HG02852 (cell line): ENCODE results near the gene PSTPIP2.
"Not testable (repeated sequence)": the region's sequence is repeated elsewhere in the genome, so short reads cannot be mapped to it uniquely, and the experiment has no call there.

ENCODE experiments used
- ATAC-seq: cut with Tn5 transposase; IDR thresholded peaks from one replicate; pipeline ENCODE4 v1.9.1; 2021; ENCODE audit warnings: mild to moderate bottlenecking, moderate library complexity; ENCODE audit not compliant: unreplicated experiment

Gene PSTPIP2

DNA sequence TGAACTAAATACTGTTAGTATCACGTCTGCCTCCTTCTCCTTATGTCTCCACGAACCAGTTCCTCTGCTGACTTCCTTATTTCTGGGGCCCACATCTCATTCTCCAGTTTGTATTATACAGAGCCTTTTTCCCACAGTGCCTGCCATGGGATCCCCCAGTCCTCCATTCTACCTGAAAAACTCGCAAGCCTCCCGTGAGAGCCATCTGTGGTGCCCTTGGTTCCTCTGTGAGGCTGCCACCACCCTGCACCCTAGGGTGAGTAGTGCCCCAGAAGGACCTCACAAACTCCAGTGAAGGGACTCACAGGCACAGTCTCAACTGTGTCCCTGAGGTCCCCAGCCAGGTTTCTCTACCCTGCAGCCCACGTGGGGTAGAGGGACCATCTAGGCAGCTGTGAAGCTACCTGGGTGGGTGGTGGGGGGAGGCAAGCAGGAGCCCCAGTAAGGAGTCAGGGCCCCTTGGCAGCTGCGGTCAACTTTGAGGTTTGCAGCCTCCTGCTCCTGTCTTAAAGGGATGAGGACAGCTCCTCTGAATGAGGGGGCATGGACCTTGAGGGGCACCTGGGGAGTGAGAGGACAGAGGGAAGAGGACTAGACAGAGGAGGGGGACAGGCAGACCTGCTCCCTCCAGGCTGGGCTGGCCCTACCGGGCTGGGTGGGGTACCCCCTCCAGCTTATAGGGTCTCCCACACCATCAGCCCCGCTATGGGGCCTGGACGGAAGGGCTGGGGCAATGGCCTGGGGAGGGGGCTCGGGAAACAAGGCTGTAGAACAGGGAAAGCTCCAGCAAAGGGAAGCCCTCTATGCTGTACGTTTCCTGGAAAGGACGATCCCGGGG, 1.0 kb downstream of the PSTPIP2 start:
- ATAC-seq: no peak

DNA sequence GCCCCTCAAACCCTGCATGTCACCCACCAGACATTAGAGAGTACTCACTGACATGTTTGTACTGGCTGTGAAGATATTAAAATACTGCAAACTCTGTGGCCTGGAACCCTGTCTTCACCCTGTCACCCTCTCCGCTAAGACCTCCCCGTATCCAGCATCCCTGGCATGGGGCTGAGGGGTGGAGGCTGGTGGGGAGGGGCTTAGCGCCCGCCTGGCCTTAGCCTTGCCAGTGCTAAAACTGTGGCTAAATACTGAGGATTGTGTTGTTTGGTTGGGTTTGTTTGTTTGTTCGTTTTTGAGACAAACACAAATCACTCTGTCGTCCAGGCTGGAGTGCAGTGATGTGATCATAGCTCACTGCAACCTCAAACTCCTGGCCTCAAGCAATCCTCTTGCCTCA, 1.8 kb downstream of the PSTPIP2 start:
- ATAC-seq: no peak

DNA sequence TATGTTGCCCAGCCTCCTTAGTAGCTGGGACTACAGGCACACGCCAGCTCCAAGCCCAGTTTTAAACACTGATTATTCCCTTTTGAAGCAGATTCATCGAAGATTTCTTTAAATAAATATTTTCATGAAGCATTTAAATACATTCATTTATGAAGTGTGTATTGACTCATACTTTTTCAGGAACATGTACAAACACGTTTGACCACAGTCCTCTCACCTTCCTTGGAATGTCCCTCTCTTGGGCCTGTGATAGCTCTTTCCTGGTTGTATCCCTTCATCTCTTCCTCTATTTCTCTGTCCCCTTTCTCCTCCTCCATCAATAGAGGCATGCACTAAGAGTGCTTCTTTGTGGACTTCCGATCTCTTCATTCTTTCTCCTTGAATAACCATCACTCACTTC, 2.5 kb downstream of the PSTPIP2 start:
- ATAC-seq: no peak

DNA sequence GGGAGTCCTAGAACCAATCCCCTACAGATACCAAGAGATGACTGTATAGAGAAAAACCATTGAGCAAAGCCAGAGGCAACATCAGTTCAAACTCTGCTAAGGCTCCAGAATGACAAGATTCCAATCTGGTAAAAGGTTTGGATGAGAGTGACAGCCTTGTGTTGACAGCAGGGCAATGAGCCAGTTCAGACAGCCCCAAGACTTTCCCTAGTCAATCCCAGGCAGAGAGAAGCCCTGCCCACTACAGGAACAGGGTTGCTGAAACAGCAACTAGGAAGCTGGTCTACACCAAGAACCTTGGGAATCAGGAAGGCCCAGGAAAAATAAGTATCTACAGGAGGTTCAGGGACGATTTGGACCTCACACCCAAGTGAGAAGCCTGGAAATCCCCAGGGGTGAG, 3.3 kb downstream of the PSTPIP2 start:
- ATAC-seq: no peak

DNA sequence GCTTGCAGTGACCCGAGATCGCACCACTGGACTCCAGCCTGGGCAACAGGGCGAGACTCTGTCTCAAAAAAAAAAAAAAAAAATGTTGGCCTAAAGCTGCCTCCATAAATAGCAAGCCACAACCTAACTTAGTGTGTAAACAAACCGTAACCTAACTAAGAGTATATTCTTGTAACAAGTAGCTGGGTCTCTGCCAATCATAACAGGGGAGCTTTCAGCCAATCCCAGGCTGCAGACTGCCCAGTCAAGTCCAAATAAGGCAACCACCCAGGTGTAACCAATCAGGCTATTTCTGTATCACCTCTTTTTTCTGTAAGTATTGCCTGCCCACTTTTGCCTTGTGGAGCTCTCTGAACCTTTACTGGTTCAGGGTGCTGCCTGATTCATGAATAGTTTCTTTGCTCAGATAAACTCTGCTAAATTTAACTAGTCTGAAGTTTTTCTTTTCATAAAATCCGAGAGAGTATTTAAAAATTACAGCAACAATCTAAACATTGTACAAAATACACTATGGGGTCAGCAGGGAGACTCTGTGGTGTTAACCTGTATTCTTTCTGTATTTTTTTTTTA, 4.5 kb downstream of the PSTPIP2 start:
- no peak for ATAC-seq

DNA sequence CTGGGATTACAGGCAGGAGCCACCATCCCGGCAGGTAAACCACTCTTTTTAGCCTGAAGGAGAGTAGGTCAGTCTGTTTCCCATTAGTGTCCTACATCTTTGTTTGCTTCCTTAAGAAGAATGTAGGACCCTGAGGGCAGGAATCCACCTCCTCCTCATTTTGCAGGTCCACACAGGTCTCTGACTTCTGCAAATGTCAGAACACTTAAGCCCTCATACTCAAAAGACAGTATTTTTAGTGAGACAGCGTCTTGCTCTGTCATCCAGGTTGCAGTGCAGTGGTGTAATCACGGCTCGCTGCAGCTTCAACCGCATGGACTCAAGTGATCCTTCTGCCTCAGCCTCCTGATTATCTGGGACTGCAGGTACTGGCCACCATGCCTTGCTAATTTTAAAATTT, 9.3 kb downstream of the PSTPIP2 start:
- no peak for ATAC-seq

DNA sequence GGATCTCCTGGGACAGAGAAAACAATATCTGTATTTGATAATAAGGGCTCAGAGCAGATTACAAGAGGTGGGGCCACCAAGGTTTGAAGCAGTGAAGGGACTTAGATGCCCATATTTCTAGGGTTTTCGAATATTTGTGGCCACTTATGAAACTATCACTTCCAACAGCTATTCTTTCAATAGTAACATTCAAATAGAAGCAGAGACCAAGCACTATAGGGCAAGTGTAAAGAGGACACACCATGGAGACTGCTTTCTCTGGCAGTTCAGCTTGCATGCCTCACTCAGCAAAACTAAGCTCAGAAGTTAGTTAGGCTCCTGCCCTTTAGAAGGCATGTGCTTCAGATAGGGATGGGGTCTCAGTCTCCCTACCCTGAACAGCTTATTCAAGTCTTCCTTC, 10.3 kb downstream of the PSTPIP2 start:
- no peak for ATAC-seq

DNA sequence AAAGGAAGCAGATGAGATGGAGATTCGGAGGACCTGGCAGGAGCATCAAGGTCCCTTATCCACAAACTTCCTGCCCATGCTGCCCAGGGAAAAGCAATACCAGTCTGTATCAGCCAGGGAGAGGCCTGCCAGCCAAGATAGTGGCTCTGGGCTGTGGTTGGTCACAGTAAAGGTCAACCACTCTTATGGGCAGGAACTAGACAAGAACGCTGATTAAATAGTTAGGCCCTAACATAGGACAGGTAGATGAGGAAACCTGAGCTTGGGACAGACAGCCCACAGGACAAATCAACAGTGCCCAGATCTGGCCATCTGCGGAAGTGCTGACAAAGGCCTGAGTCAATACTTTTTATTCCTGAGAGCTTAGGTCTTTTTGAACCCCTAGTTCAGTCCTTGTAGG, 10.7 kb downstream of the PSTPIP2 start:
- no peak for ATAC-seq

DNA sequence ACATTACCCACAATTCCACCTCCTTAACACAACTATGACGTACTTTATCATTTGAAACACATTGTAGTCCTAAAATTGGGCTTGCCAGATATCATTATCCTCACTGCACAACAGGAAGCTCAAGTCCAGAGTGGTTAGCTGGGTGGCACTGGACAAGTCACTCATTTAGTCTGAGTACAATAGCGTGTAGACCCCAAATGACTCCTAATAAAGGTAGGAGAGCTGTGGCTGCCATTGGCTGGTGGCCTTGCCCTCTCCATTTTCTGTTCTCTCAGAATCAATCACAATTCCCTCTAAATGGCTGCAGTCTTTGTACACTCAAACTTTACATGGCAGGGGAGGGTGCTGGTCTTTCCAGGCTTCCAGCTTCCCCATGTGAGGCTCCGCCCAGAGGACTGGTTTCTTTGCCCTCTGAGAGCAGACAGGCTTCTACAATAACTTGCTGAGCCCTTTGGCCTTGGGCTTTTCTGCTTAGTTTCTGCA, 11.7 kb downstream of the PSTPIP2 start:
- ATAC-seq: no peak

DNA sequence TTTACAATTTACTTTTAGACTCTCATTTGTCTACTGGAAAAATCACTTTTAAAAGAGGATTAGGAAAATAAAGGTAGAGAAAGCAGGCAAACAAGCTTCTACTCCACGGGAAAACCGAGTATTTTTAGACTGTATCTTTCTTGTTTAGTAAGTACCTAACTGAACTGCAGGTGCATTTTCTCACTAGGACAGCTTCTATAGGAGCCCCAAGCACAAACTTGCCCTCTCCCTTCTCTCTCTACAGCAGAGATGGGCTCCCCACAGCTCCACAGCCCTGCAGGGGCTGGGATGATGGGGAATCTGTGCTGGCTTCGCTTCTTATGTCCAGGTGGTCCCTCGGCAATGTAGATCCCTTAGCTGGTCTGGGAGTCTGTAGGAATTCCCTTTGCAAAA, 16.2 kb downstream of the PSTPIP2 start:
- ATAC-seq: no peak

DNA sequence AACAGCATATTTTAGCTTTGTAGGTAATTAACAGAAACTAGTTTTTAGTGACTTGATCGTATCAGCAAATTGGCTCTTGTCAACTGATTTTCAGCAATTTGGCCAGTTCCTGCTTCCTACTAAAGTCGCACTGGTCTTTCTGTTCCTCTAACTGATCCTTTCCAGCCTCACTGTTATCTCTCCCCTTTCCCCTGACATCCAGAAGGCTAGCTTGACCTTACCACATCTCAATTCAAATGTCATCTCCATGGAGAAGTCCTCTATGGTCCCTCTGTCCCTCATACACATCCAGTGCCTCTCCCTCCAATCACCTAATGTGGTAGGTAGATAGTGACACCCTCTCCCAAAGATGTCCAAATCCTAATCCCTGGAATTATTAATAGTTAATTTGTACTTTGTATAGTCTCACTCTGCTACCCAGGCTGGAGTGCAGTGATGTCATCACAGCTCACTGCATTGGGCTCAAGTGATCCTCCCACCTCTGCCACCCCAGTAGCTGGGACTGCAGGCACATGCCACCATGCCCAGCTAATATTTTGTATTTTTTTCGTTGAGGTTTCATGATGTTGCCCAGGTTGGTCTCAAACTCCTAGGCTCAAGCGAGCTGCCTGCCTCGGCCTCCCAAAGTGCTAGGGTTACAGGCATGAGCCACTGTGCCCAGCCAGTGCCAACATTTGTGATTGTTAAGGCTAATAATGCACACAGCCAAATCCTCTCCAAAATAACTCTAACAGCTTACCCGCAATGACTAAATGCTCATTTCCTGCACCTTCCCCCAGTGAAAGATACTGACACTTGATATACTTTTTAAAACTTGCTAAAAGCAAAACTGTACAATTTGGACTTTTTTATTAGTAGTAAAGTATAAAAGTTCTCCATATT, 16.9 kb downstream of the PSTPIP2 start:
- ATAC-seq: no peak

DNA sequence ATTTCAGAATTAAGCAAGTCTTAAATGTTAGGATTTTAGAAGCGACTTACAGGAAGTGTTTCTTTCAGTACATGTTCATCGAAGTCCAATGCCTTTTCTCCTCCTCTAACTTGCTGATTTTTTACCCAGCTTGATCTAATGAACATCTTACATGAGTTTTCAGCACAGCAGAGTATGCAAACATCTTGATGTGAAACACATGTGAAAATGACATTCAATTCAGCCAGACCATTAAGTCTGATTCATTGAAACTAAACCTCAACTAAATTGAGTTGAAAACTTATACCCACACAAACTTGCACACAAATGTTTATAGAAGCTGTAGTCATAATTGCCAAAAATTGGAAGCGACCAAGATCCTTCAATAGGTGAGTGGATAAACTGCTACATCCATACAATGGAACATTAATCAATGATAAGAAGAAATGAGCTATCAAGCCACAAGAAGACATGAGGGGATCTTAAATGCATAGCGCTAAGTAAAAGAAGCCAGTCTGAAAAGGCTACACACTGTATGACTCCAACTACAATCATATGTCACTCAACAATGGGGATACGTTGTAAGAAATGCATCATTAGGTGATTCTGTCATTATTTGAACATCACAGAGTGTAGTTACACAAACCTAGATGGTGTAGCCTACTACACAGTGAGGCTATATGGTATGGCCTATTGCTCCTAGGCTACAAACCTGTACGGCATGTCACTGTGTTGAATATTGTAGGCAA, 18.5 kb downstream of the PSTPIP2 start:
- no peak for ATAC-seq

DNA sequence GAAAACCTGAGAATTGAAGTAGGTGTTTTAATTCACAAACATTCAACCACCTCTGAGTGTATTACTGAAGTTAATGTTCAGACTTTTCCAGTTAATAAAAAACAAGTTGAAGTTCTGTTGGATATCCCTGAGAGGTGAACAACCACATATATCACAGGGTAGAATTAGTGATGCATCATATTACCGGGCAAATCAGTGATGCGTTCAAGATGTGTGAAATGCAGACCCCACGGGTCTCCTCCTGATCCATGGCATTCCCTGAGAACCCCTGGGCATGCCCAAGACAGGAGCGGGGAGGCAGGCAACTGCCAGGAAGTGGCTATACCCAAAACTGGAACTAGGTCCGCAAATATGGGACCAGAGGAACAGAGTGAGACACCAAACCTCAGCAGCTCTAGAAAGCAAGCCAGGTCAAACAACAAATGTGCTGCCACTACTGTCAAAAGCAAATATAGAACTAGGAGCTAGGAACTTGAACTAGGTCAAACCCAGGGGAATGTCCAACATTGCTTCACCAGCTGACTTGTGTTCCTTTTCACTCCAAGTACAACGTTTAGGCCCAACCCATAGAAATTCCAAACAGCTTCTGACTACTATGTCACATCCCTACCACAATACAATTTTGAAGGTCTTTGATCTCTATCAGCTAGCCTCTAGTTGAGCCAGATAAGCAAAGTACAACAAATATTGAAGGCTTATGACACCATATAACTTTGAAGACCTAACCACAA, 20.2 kb downstream of the PSTPIP2 start:
- no peak for ATAC-seq

DNA sequence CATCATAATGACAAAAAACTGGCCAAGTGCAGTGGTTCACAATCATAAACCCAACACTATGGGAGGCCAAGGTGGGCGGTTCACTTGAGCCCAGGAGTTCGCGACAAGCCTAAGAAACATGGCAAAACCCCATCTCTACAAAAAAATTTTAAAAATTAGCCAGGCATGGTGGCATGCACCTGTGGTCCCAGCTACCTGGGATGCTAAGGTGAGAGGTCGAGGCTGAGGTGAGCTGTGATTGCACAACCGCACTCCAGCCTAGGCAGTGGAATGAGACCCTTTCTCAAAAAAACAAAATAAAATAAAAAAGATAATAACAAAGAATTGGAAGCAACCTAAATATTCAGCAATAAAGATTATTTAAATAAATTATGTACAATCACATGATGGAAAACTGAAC, 21.8 kb downstream of the PSTPIP2 start:
- ATAC-seq: no peak

DNA sequence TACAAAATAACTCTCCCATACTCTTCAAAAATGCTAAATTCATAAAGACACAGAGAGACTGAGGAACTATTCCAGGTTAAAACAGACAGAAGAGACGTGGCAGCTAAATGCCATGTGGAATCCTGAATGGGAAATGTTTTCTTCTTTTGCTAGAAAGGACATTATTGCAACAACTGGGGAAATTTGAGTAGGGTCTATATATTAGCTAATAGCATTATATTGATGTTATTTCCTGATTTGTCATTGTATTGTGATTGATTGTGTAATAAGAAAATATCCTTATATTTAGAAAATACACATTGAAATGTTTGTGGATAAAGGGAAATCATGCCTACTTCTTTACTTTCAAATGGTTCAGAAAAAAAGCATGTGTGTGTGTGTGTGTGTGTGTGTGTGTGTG, 23.4 kb downstream of the PSTPIP2 start:
- ATAC-seq: no peak

DNA sequence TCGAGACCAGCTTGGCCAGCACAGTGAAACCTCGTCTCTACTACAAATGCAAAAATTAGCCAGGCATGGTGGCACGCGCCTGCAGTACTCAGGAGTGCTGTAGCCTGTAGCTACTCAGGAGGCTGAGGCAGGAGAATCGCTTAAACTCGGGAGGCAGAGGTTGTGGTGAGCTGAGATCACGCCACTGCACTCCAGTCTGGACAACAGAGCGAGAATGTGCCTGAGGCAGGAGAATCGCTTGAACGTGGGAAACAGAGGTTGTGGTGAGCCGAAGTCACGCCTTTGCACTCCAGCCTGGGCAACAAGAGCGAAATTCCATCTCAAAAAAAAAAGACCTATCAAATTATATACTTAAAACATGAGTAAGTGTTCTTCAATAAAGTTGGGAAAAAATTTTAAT, 24.7 kb downstream of the PSTPIP2 start:
- not testable (repeated sequence) for ATAC-seq

DNA sequence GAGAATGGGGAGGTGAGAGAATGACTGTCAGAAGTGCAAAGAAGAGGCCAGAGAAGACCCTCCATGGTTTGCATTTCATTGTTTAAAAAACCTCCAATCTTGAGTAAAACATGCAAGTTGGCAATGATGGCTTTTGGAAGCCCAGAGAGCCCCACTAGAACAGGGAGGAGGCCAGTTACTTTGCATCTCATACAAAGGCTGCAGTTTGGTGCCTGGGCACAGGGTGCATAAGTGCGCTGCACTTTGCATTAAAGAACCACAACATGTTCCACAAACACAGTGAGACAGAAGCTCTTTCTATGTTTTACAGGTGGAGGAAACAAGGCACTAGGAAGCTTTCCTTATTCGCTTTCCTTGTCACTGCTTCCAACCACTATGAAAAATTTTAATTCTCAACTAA, 25.4 kb downstream of the PSTPIP2 start:
- no peak for ATAC-seq

DNA sequence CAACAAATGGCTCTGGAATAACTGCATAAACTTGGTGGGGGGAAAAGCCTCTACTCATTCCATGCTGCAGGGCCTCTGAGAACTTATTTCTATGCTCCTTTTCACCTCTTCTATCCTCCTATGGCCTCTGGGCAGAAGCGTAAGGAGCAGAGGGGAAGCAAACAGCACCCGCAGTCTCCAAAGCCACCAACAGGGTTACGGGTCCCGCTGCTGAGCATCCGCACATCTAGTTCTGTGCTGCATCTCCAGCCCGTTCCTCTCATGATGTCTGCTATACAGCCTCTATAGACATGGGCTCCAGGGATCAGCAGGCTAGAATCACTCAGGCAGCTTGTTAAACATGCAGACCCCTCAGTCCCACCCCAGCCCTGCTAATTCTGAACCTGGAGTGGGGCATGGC, 25.9 kb downstream of the PSTPIP2 start:
- no peak for ATAC-seq

DNA sequence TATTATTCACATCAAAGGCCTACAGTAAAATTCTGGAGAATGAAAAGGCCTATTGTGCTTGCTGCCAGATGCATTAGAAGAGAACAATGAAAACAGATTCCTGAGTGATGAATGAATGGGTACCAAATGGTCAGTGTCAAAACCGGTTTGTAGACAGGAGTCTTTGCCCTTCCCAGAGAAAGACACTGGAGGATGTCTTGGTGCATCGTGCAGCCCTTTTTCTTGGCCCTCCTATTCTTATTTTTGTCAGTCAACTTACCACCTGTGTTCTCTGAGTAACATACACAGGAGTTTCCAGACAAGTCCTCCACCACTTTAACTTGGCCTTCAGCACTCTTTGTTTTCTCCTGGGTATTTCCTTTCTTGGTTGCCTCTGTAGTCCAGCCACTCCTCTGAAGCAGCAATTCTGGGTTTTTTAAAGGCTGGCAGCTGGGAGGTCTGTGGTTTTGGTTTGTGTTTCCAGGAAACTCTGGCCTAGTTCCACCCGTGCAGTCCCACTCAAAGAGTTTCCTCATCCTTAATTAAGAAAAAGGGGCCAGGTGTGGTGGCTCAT, 29.4 kb downstream of the PSTPIP2 start:
- ATAC-seq: no peak

DNA sequence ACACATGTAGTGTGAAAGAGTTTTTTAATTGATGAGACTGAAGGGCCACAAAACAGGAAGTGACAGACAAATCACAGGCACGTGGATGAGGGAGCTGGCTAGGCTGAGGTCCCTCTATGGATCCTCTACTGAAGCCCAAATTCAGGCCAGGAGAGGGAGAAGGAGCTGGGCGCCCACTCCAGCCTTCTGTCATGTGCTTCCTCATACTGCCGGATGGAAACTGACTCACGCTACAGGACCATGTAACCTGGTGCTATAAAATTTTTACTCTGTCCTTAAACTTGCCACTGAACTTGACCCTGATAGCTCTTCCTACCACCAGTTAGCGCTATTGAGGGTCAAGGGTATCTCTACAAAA, 31.3 kb downstream of the PSTPIP2 start:
- no peak for ATAC-seq
